H9 (cell line): ENCODE results near the gene MUC21. TPM values are rescaled to one million over a fixed set of nuclear protein-coding genes. Genes with fewer than 3 reads are reported as not detected.

Experiments
- DNase-seq: peaks from one replicate; pipeline ENCODE4 v3.0.0-alpha.2; 2017
- H2AFZ ChIP-seq: one replicate; pipeline ENCODE4 v1.6.1; 2013; ENCODE audit warnings: mild to moderate bottlenecking, low read length, control low read depth, moderate library complexity
- H2AK5ac ChIP-seq: 2 replicates; pipeline ENCODE4 v1.6.1; 2013; ENCODE audit warnings: low read length, control low read depth, mixed read lengths; ENCODE audit not compliant: insufficient read length
- H2BK120ac ChIP-seq: one replicate; pipeline ENCODE4 v1.6.1; 2013; ENCODE audit warnings: low read depth, mild to moderate bottlenecking, low read length, control low read depth, inconsistent platforms; ENCODE audit not compliant: poor library complexity, severe bottlenecking
- H2BK12ac ChIP-seq: 2 replicates; pipeline ENCODE4 v1.6.1; 2013; ENCODE audit warnings: low read length, control low read depth, mixed read lengths, low read depth; ENCODE audit not compliant: insufficient read length
- H2BK15ac ChIP-seq: 2 replicates; pipeline ENCODE4 v1.6.1; 2013; ENCODE audit warnings: low read depth, low read length, control low read depth
- H2BK20ac ChIP-seq: one replicate; pipeline ENCODE4 v1.6.1; 2013; ENCODE audit warnings: low read depth, mild to moderate bottlenecking, low read length, control low read depth, inconsistent platforms; ENCODE audit not compliant: poor library complexity, severe bottlenecking
- H2BK5ac ChIP-seq: 2 replicates; pipeline ENCODE4 v1.6.1; 2013; ENCODE audit warnings: low read length, control low read depth, mixed read lengths; ENCODE audit not compliant: insufficient read length
- H3K14ac ChIP-seq: 2 replicates; pipeline ENCODE4 v1.6.1; 2013; ENCODE audit warnings: low read length, control low read depth; ENCODE audit not compliant: insufficient read depth
- H3K18ac ChIP-seq: 2 replicates; pipeline ENCODE4 v1.6.1; 2013; ENCODE audit warnings: low read depth, mild to moderate bottlenecking, mixed read lengths, low read length, control low read depth; ENCODE audit not compliant: insufficient read length
- H3K23ac ChIP-seq: 2 replicates; pipeline ENCODE4 v1.6.1; 2013; ENCODE audit warnings: low read length, control low read depth, mixed read lengths, low read depth; ENCODE audit not compliant: insufficient read length
- H3K23me2 ChIP-seq: 2 replicates; pipeline ENCODE4 v1.6.1; 2013; ENCODE audit warnings: low read depth, mild to moderate bottlenecking, mixed read lengths, low read length, control low read depth; ENCODE audit not compliant: insufficient read length, poor library complexity, severe bottlenecking
- H3K27ac ChIP-seq: 2 replicates; pipeline ENCODE4 v1.5.1; 2013; ENCODE audit warnings: low read length, control low read depth, mixed read lengths, low read depth; ENCODE audit not compliant: insufficient read length
- H3K27me3 ChIP-seq: 2 replicates; pipeline ENCODE4 v1.6.1; 2013; ENCODE audit warnings: low read length, control low read depth, inconsistent platforms; ENCODE audit not compliant: insufficient read depth
- H3K4ac ChIP-seq: 2 replicates; pipeline ENCODE4 v1.6.1; 2013; ENCODE audit warnings: low read depth, mild to moderate bottlenecking, control low read depth, inconsistent platforms, low read length, moderate library complexity
- H3K4me1 ChIP-seq: 2 replicates; pipeline ENCODE4 v1.6.1; 2013; ENCODE audit warnings: low read length, control low read depth, inconsistent platforms; ENCODE audit not compliant: insufficient read depth
- H3K4me2 ChIP-seq: 2 replicates; pipeline ENCODE4 v1.6.1; 2013; ENCODE audit warnings: low read length, control low read depth, mixed read lengths; ENCODE audit not compliant: insufficient read length, insufficient read depth
- H3K56ac ChIP-seq: 2 replicates; pipeline ENCODE4 v1.6.1; 2013; ENCODE audit warnings: low read depth, mild to moderate bottlenecking, mixed read lengths, low read length, control low read depth; ENCODE audit not compliant: insufficient read length
- H3K79me1 ChIP-seq: 2 replicates; pipeline ENCODE4 v1.6.1; 2013; ENCODE audit warnings: low read depth, mild to moderate bottlenecking, moderate library complexity, low read length, control low read depth, inconsistent platforms; ENCODE audit not compliant: insufficient read depth, poor library complexity, severe bottlenecking
- H3K79me2 ChIP-seq: 2 replicates; pipeline ENCODE4 v1.6.1; 2013; ENCODE audit warnings: low read length, control low read depth, inconsistent platforms; ENCODE audit not compliant: insufficient read depth
- H3K9ac ChIP-seq: 2 replicates; pipeline ENCODE4 v1.6.1; 2013; ENCODE audit warnings: low read length, control low read depth, mixed read lengths; ENCODE audit not compliant: insufficient read length; ENCODE audit errors: extremely low read depth
- H3K9me3 ChIP-seq: one replicate; pipeline ENCODE4 v1.6.1; 2013; ENCODE audit warnings: low read depth, low read length, inconsistent platforms; ENCODE audit not compliant: control insufficient read depth
- H3T11ph ChIP-seq: one replicate; pipeline ENCODE4 v1.6.1; 2013; ENCODE audit warnings: mild to moderate bottlenecking, low read length, control low read depth, inconsistent platforms
- H4K20me1 ChIP-seq: one replicate; pipeline ENCODE4 v1.6.1; 2013; ENCODE audit not compliant: control insufficient read depth, insufficient read length, insufficient read depth
- H4K5ac ChIP-seq: 2 replicates; pipeline ENCODE4 v1.6.1; 2013; ENCODE audit warnings: low read depth, mild to moderate bottlenecking, mixed read lengths, low read length, control low read depth; ENCODE audit not compliant: insufficient read length
- H4K8ac ChIP-seq: replicated peaks from 2 replicates; pipeline ENCODE4 v1.6.1; 2013; ENCODE audit warnings: low read length, control low read depth, mixed read lengths, low read depth; ENCODE audit not compliant: insufficient read length
- H4K91ac ChIP-seq: 2 replicates; pipeline ENCODE4 v1.6.1; 2013; ENCODE audit warnings: low read depth, mild to moderate bottlenecking, moderate library complexity, mixed read lengths, low read length, control low read depth; ENCODE audit not compliant: insufficient read length
- H3K27ac Mint-ChIP-seq, 3 experiments: 2 replicates in 2 of 3; 3 replicates in 1 of 3; pipeline ENCODE4 v1.8.0; 2020 to 2021; ENCODE audit warnings: mixed read lengths in 3 of 3, mild to moderate bottlenecking in 1 of 3, moderate library complexity in 1 of 3
- H3K27me3 Mint-ChIP-seq: 2 replicates; pipeline ENCODE4 v1.8.0; 2021; ENCODE audit warnings: low read depth, mild to moderate bottlenecking, moderate library complexity, mixed read lengths
- H3K36me3 Mint-ChIP-seq, 3 experiments: 2 replicates in 2 of 3; 3 replicates in 1 of 3; pipeline ENCODE4 v1.8.0; 2020 to 2021; ENCODE audit warnings: low read depth in 3 of 3, mixed read lengths in 3 of 3; ENCODE audit not compliant: insufficient read depth in 1 of 3
- H3K4me1 Mint-ChIP-seq, 2 experiments: 2 replicates each; pipeline ENCODE4 v1.8.0; 2020; ENCODE audit warnings: mixed read lengths in 2 of 2
- H3K4me3 Mint-ChIP-seq, 2 experiments: 2 replicates in 1 of 2; 3 replicates in 1 of 2; pipeline ENCODE4 v1.8.0; 2020 to 2021; ENCODE audit warnings: mild to moderate bottlenecking in 2 of 2, mixed read lengths in 2 of 2, moderate library complexity in 1 of 2
- H3K9me3 Mint-ChIP-seq, 2 experiments: 2 replicates in 1 of 2; 3 replicates in 1 of 2; pipeline ENCODE4 v1.8.0; 2020; ENCODE audit warnings: mild to moderate bottlenecking in 2 of 2, mixed read lengths in 2 of 2, moderate library complexity in 1 of 2
- CTCF ChIP-seq: fragments of 200-600 bp; sonication (generic); conservative IDR thresholded peaks from 3 replicates; pipeline ENCODE4 v1.8.0; 2021; ENCODE audit warnings: antibody characterized with exemption, mild to moderate bottlenecking
- WGBS: extraction: QIAGEN DNeasy Blood & Tissue Kit; methylation state at CpG from one replicate; pipeline ENCODE4 v1.1.7; 2013; ENCODE audit warnings: missing lambda C conversion rate, low lambda C conversion rate, mixed read lengths; ENCODE audit not compliant: insufficient read length; ENCODE audit errors: extremely low coverage; 5-methylcytosine and 5-hydroxymethylcytosine counted together
- total RNA-seq: library from RNA; stranded (reverse); gene quantifications from 2 replicates; pipeline ENCODE4 v1.2.1, GENCODE V29; 2021

Gene MUC21
- total RNA-seq, 1 experiment from 2014 or later, result not detected

DNA sequence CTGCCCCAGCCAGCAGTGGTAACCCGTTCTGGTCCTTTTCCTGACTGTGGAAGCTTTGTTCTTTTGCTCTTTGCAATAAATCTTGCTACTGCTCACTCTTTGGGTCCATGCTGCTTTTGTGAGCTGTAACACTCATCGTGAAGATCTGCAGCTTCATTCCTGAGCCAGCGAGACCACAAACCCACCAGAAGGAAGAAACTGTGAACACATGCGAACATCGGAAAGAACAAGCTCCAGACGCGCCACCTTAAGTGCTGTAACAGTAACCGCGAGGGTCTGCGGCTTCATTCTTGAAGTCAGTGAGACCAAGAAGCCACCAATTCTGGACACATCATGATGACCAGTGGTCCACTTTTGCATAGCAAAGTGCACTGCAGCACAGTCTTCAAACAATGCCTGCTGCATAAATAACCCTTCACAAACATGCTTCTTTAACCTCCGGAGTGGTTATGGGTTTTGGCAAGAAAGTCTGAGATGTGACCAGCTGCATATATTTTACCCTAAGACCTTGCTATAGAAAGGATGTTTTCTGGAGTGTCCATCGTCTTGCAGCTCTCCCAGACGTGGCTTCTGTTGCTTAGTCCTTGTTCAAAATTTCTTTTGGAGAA, 17.9 kb downstream of the MUC21 start:
- Histone ChIP-seq H2AK5ac (no peak overlapping the region), H3K27me3 (no peaks in the 10 kb centered on the region), H3K9me3 (no peaks in the 10 kb centered on the region), H2BK120ac (no peak overlapping the region), H2BK15ac (no peak overlapping the region), H3K79me2 (no peaks in the 10 kb centered on the region), H3K23ac (no peak overlapping the region), H2BK12ac (no peak overlapping the region), H2AFZ (no peak overlapping the region), H4K91ac (no peak overlapping the region), H3T11ph (no peak overlapping the region), H3K27ac (no peak overlapping the region), H3K79me1 (no peaks in the 10 kb centered on the region), H3K4me1 (no peaks in the 10 kb centered on the region), H4K8ac (no peak overlapping the region), H4K20me1 (no peaks in the 10 kb centered on the region), H3K14ac (no peak overlapping the region), H3K56ac (no peak overlapping the region), H2BK20ac (no peak overlapping the region), H3K4me2 (no peak overlapping the region), H3K4ac (no peak overlapping the region), H3K9ac (no peak overlapping the region), H3K23me2 (no peaks in the 10 kb centered on the region), H2BK5ac (no peak overlapping the region), H4K5ac (no peak overlapping the region), H3K18ac (no peak overlapping the region)
- Mint-ChIP-seq H3K27ac (no peak overlapping the region; a peak in 1 of 7 replicates), H3K27me3 (no peaks in the 10 kb centered on the region; the same call in none of the 2 replicates), H3K4me1 (no peaks in the 10 kb centered on the region), H3K4me3 (no peak overlapping the region), H3K9me3 (peaks cover 3 to 8% of the 10 kb centered on the region in 2 experiments; a peak in 4 of 5 replicates), H3K36me3 (no peaks in the 10 kb centered on the region; a peak in 1 of 7 replicates)
- no CpG with 5 or more reads among the region's 13 CpGs for WGBS
- TF ChIP-seq CTCF, result no peak
- no peak for DNase-seq
